ENCODE data around the gene ARHGEF12.

GRCh38 chr11:120494595-120494994 is 158.4 kb downstream of the ARHGEF12 start:
- TF ChIP-seq CTCF (conservative IDR thresholded peaks at IDR 0.05; ENCODE audit: low read depth, low read length) (no peak), EZH2phosphoT487 (IDR thresholded peaks at IDR 0.05; ENCODE audit: borderline replicate concordance, low read length) (no peak)
